GM12878 (cell line): ENCODE measurements around the gene SEBOX.

ENCODE experiments used
- BHLHE40 ChIP-seq, 2 experiments: fragments of 450-650 bp in 1 of 2; IDR thresholded peaks; 2 replicates each; pipeline ENCODE4 v1.6.1; 2011 to 2017; ENCODE audit warnings: low read depth in 2 of 2, borderline replicate concordance in 1 of 2, improper control_type of control experiment in 1 of 2, low read length in 1 of 2, mild to moderate bottlenecking in 1 of 2
- CTCF ChIP-seq, 3 experiments: IDR thresholded peaks in 2 of 3; conservative IDR thresholded peaks in 1 of 3; 2 replicates each; pipeline ENCODE4 v1.5.1; 2011; ENCODE audit warnings: low read depth in 3 of 3, low read length in 3 of 3, mild to moderate bottlenecking in 3 of 3, control low read depth in 2 of 3, moderate library complexity in 2 of 3, inconsistent platforms in 1 of 3, mixed read lengths in 1 of 3; ENCODE audit not compliant: control insufficient read depth in 2 of 3, insufficient read depth in 1 of 3; ENCODE audit errors: extremely low read depth in 1 of 3
- EZH2 ChIP-seq: IDR thresholded peaks from 2 replicates; pipeline ENCODE4 v1.6.1; 2012; ENCODE audit warnings: low read depth, mild to moderate bottlenecking, control low read depth, inconsistent platforms, low read length, borderline replicate concordance; ENCODE audit not compliant: control insufficient read depth
- NFYA ChIP-seq: IDR thresholded peaks from 2 replicates; pipeline ENCODE4 v1.6.1; 2011; ENCODE audit warnings: low read depth, mild to moderate bottlenecking, low read length, improper control_type of control experiment, borderline replicate concordance
- POLR2AphosphoS5 ChIP-seq: IDR thresholded peaks from 2 replicates; pipeline ENCODE4 v1.6.1; 2011; ENCODE audit warnings: mild to moderate bottlenecking, low read length, inconsistent platforms
- ZNF384 ChIP-seq: IDR thresholded peaks from 2 replicates; pipeline ENCODE4 v1.6.1; 2012; ENCODE audit warnings: low read depth, mild to moderate bottlenecking, low read length, improper control_type of control experiment, borderline replicate concordance
- TF ChIP-seq, protein P1 (sequence below): IDR thresholded peaks from 2 replicates; pipeline ENCODE4 v1.6.1; 2011; ENCODE audit warnings: mild to moderate bottlenecking, low read depth, low read length, moderate library complexity; ENCODE audit not compliant: insufficient replicate concordance
- TF ChIP-seq, protein P2 (sequence below): IDR thresholded peaks from 2 replicates; pipeline ENCODE4 v1.6.1; 2012; ENCODE audit warnings: mild to moderate bottlenecking, low read depth, low read length

DNA sequence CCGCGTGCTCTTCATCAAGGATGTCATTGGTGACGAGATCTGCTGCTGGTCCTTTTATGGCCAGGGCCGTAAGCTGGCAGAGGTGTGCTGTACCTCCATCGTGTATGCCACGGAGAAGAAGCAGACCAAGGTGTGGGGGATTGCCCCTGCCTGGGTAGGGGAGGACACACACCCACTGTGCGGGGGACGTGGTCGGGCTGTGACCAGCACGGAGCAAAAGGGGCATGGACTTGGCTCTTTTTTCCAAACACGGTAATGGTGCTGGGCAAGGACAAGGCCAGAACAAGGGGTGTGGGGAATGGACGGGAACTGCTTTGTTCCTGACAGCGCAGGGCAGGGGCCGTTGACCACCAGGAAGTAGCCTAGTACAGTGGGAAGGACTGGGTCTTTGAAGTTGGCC is 22.7 kb downstream of the SEBOX start:
- TF ChIP-seq CTCF (IDR thresholded peaks at IDR 0.05 in 2 of 3, conservative IDR thresholded peaks at IDR 0.05 in 1 of 3; ENCODE audit: control insufficient read depth in 2 of 3, extremely low read depth in 1 of 3, insufficient read depth in 1 of 3, low read depth in 3 of 3, low read length in 3 of 3), result no peak
- no peak for TF ChIP-seq POLR2AphosphoS5
- TF ChIP-seq, protein P1, sequence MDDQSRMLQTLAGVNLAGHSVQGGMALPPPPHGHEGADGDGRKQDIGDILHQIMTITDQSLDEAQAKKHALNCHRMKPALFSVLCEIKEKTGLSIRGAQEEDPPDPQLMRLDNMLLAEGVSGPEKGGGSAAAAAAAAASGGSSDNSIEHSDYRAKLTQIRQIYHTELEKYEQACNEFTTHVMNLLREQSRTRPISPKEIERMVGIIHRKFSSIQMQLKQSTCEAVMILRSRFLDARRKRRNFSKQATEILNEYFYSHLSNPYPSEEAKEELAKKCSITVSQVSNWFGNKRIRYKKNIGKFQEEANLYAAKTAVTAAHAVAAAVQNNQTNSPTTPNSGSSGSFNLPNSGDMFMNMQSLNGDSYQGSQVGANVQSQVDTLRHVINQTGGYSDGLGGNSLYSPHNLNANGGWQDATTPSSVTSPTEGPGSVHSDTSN, result no peak
- no peak for TF ChIP-seq NFYA
- no peak for TF ChIP-seq EZH2
- no peak for TF ChIP-seq BHLHE40 (IDR thresholded peaks at IDR 0.05; ENCODE audit: borderline replicate concordance in 1 of 2, low read depth in 2 of 2, low read length in 1 of 2)
- TF ChIP-seq, protein P2, sequence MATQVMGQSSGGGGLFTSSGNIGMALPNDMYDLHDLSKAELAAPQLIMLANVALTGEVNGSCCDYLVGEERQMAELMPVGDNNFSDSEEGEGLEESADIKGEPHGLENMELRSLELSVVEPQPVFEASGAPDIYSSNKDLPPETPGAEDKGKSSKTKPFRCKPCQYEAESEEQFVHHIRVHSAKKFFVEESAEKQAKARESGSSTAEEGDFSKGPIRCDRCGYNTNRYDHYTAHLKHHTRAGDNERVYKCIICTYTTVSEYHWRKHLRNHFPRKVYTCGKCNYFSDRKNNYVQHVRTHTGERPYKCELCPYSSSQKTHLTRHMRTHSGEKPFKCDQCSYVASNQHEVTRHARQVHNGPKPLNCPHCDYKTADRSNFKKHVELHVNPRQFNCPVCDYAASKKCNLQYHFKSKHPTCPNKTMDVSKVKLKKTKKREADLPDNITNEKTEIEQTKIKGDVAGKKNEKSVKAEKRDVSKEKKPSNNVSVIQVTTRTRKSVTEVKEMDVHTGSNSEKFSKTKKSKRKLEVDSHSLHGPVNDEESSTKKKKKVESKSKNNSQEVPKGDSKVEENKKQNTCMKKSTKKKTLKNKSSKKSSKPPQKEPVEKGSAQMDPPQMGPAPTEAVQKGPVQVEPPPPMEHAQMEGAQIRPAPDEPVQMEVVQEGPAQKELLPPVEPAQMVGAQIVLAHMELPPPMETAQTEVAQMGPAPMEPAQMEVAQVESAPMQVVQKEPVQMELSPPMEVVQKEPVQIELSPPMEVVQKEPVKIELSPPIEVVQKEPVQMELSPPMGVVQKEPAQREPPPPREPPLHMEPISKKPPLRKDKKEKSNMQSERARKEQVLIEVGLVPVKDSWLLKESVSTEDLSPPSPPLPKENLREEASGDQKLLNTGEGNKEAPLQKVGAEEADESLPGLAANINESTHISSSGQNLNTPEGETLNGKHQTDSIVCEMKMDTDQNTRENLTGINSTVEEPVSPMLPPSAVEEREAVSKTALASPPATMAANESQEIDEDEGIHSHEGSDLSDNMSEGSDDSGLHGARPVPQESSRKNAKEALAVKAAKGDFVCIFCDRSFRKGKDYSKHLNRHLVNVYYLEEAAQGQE, result no peak
- no peak for TF ChIP-seq ZNF384
